ENCODE measurements around the gene CTNS.
A peak's percentile ranks its signal among the peaks of the same experiment; 100 is the strongest.

Gene CTNS

GRCh38 chr17:3645310-3645709 lies 8.8 kb downstream of the CTNS start:
- peaks cover 8% of the 10 kb centered on the region for H3K4me1 ChIP-seq (ENCODE audit: control insufficient read depth, insufficient read depth, low read length)
- H3K4me3 ChIP-seq (ENCODE audit: low read depth, low read length): no peak overlapping the region
- H3K27me3 ChIP-seq (ENCODE audit: control insufficient read depth, insufficient read depth, low read length): no peaks in the 10 kb centered on the region
- H3K27ac ChIP-seq (ENCODE audit: low read depth, low read length): no peak overlapping the region
- no peaks in the 10 kb centered on the region for H3K9me3 ChIP-seq (ENCODE audit: control insufficient read depth, insufficient read depth, low read depth, low read length)
- H3K36me3 ChIP-seq (ENCODE audit: control insufficient read depth, insufficient read depth, low read length): peaks cover 42% of the 10 kb centered on the region
- no peak overlapping the region for H3K9ac ChIP-seq (ENCODE audit: low read length)

GRCh38 chr17:3647251-3647650 lies 10.7 kb downstream of the CTNS start:
- H3K9ac ChIP-seq (ENCODE audit: low read length): no peak overlapping the region
- H3K27ac ChIP-seq (ENCODE audit: low read depth, low read length): no peak overlapping the region
- no peaks in the 10 kb centered on the region for H3K27me3 ChIP-seq (ENCODE audit: control insufficient read depth, insufficient read depth, low read length)
- no peaks in the 10 kb centered on the region for H3K9me3 ChIP-seq (ENCODE audit: control insufficient read depth, insufficient read depth, low read depth, low read length)
- H3K4me3 ChIP-seq (ENCODE audit: low read depth, low read length): no peak overlapping the region
- no peaks in the 10 kb centered on the region for H3K4me1 ChIP-seq (ENCODE audit: control insufficient read depth, insufficient read depth, low read length)
- peaks cover 38% of the 10 kb centered on the region for H3K36me3 ChIP-seq (ENCODE audit: control insufficient read depth, insufficient read depth, low read length)

GRCh38 chr17:3647769-3648555 lies 11.4 kb downstream of the CTNS start:
- H3K27ac ChIP-seq (ENCODE audit: low read depth, low read length): no peak overlapping the region
- H3K4me1 ChIP-seq (ENCODE audit: control insufficient read depth, insufficient read depth, low read length): no peaks in the 10 kb centered on the region
- no peaks in the 10 kb centered on the region for H3K9me3 ChIP-seq (ENCODE audit: control insufficient read depth, insufficient read depth, low read depth, low read length)
- no peaks in the 10 kb centered on the region for H3K27me3 ChIP-seq (ENCODE audit: control insufficient read depth, insufficient read depth, low read length)
- H3K9ac ChIP-seq (ENCODE audit: low read length): no peak overlapping the region
- no peak overlapping the region for H3K4me3 ChIP-seq (ENCODE audit: low read depth, low read length)
- peaks cover 38% of the 10 kb centered on the region for H3K36me3 ChIP-seq (ENCODE audit: control insufficient read depth, insufficient read depth, low read length)

- peaks cover 7% of the 10 kb centered on the region for H3K4me1 ChIP-seq (ENCODE audit: control insufficient read depth, insufficient read depth, low read length)
- H3K27ac ChIP-seq (ENCODE audit: low read depth, low read length): no peak overlapping the region
- no peak overlapping the region for H3K4me3 ChIP-seq (ENCODE audit: low read depth, low read length)
- H3K9me3 ChIP-seq (ENCODE audit: control insufficient read depth, insufficient read depth, low read depth, low read length): no peaks in the 10 kb centered on the region
- H3K9ac ChIP-seq (ENCODE audit: low read length): no peak overlapping the region
- H3K27me3 ChIP-seq (ENCODE audit: control insufficient read depth, insufficient read depth, low read length): no peaks in the 10 kb centered on the region
- H3K36me3 ChIP-seq (ENCODE audit: control insufficient read depth, insufficient read depth, low read length): peaks cover 27% of the 10 kb centered on the region
These were observed 19.2 kb downstream of the CTNS start for GRCh38 chr17:3655766-3656165.

DNA sequence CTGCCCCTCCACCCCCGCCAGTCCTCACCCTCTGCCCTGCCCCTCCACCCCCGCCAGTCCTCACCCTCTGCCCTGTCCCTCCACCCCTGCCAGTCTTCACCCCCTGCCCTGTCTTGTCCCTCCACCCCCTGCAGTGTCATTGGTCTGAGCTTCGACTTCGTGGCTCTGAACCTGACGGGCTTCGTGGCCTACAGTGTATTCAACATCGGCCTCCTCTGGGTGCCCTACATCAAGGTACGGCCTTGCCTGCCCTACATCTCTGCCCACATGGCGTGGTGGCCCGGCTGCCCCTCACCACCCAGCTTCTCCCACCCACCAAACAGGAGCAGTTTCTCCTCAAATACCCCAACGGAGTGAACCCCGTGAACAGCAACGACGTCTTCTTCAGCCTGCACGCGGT lies 19.8 kb downstream of the CTNS start:
- peaks cover 7% of the 10 kb centered on the region for H3K4me1 ChIP-seq (ENCODE audit: control insufficient read depth, insufficient read depth, low read length)
- no peak overlapping the region for H3K4me3 ChIP-seq (ENCODE audit: low read depth, low read length)
- H3K36me3 ChIP-seq (ENCODE audit: control insufficient read depth, insufficient read depth, low read length): peaks cover 32% of the 10 kb centered on the region
- H3K9me3 ChIP-seq (ENCODE audit: control insufficient read depth, insufficient read depth, low read depth, low read length): no peaks in the 10 kb centered on the region
- H3K27me3 ChIP-seq (ENCODE audit: control insufficient read depth, insufficient read depth, low read length): no peaks in the 10 kb centered on the region
- no peak overlapping the region for H3K27ac ChIP-seq (ENCODE audit: low read depth, low read length)
- H3K9ac ChIP-seq (ENCODE audit: low read length): peak overlapping the region; percentile 18

GRCh38 chr17:3656755-3657587 lies 20.4 kb downstream of the CTNS start:
- Histone ChIP-seq H3K4me1 (ENCODE audit: control insufficient read depth, insufficient read depth, low read length) (peaks cover 7% of the 10 kb centered on the region), H3K9ac (ENCODE audit: low read length) (peak overlapping the region; percentile 18), H3K4me3 (ENCODE audit: low read depth, low read length) (no peak overlapping the region), H3K36me3 (ENCODE audit: control insufficient read depth, insufficient read depth, low read length) (peaks cover 35% of the 10 kb centered on the region), H3K27ac (ENCODE audit: low read depth, low read length) (no peak overlapping the region), H3K27me3 (ENCODE audit: control insufficient read depth, insufficient read depth, low read length) (no peaks in the 10 kb centered on the region), H3K9me3 (ENCODE audit: control insufficient read depth, insufficient read depth, low read depth, low read length) (no peaks in the 10 kb centered on the region)

DNA sequence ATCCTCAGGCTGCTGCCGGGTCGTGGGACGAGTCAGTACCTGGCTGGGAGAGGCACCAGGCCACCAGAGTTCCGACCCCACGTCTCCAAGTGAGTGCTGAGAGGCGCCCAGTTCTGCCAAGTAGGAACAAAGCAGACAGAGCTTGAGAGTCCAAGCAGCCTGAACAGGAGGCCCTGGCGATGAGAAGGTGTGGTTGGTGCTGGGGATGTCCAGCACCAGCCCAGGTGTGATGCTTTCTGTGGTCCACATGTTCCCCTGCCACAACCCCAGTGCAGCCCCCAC lies 21.0 kb downstream of the CTNS start:
- Histone ChIP-seq H3K27me3 (ENCODE audit: control insufficient read depth, insufficient read depth, low read length) (no peaks in the 10 kb centered on the region), H3K27ac (ENCODE audit: low read depth, low read length) (no peak overlapping the region), H3K4me1 (ENCODE audit: control insufficient read depth, insufficient read depth, low read length) (peaks cover 7% of the 10 kb centered on the region), H3K9ac (ENCODE audit: low read length) (no peak overlapping the region), H3K4me3 (ENCODE audit: low read depth, low read length) (no peak overlapping the region), H3K9me3 (ENCODE audit: control insufficient read depth, insufficient read depth, low read depth, low read length) (no peaks in the 10 kb centered on the region), H3K36me3 (ENCODE audit: control insufficient read depth, insufficient read depth, low read length) (peaks cover 37% of the 10 kb centered on the region)

GRCh38 chr17:3657874-3658783 lies 21.6 kb downstream of the CTNS start:
- H3K9ac ChIP-seq (ENCODE audit: low read length): no peak overlapping the region
- peaks cover 7% of the 10 kb centered on the region for H3K4me1 ChIP-seq (ENCODE audit: control insufficient read depth, insufficient read depth, low read length)
- H3K27me3 ChIP-seq (ENCODE audit: control insufficient read depth, insufficient read depth, low read length): no peaks in the 10 kb centered on the region
- H3K4me3 ChIP-seq (ENCODE audit: low read depth, low read length): no peak overlapping the region
- peaks cover 42% of the 10 kb centered on the region for H3K36me3 ChIP-seq (ENCODE audit: control insufficient read depth, insufficient read depth, low read length)
- H3K27ac ChIP-seq (ENCODE audit: low read depth, low read length): no peak overlapping the region
- H3K9me3 ChIP-seq (ENCODE audit: control insufficient read depth, insufficient read depth, low read depth, low read length): no peaks in the 10 kb centered on the region

DNA sequence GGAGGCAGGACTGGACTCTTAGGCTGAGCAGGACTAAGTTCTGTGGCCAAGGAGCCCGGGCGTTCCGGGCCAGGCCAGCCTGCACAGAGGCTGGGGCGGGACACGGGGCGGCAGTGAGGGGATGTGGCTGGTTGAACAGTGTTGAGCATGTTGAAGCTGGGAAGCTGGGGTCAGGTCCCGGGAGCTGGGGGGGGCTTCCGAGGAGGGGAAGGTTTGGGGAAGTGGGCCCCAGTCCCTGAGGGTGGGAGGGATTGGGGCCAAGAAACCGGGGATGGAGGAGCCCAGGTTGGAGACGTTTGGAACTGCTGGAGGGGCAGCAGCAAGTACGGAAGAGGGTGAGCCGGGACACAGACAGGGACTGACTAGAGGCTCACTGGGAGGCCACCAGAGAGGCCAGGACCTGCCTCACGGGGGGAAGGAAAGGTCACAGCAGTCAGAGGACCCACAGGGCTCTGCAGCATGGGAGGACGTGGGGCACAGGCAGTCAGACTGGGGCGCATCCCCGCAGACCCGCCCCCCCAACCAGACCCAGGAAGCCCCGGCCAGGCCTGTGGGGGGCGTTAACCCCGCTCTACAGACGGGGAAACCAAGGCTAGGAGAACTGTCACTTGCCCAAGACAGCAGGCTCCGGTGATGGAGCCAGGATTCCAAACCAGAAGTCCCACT lies 22.4 kb downstream of the CTNS start:
- no peak overlapping the region for H3K4me3 ChIP-seq (ENCODE audit: low read depth, low read length)
- peaks cover 7% of the 10 kb centered on the region for H3K4me1 ChIP-seq (ENCODE audit: control insufficient read depth, insufficient read depth, low read length)
- no peak overlapping the region; the same call in 1 of the 2 replicates for H3K27ac ChIP-seq (ENCODE audit: low read depth, low read length)
- no peak overlapping the region for H3K9ac ChIP-seq (ENCODE audit: low read length)
- H3K9me3 ChIP-seq (ENCODE audit: control insufficient read depth, insufficient read depth, low read depth, low read length): no peaks in the 10 kb centered on the region
- peaks cover 50% of the 10 kb centered on the region for H3K36me3 ChIP-seq (ENCODE audit: control insufficient read depth, insufficient read depth, low read length)
- H3K27me3 ChIP-seq (ENCODE audit: control insufficient read depth, insufficient read depth, low read length): no peaks in the 10 kb centered on the region

DNA sequence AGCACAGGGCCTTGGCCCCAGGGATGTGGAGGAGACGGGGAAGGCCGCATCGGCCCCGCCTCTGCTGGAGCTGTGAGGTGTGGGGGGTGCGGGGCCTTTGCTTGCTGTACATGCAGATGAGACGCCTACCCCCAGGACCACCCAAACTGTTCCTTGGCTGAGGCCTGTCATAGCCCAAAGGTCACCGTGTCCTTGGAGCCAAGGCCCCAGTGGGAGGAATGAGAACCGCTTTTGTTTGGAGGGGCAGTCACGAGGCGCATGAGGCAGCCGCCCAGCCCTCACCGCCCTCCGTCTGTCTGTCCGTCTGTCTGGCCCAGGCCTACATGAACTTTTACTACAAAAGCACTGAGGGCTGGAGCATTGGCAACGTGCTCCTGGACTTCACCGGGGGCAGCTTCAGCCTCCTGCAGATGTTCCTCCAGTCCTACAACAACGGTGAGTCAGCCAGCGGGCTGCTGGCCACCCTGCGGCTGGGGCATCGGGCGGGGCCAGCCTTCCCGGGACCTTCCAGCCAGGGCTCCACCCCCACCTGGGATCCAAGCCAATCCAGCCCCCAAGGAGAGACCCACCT lies 23.1 kb downstream of the CTNS start:
- peaks cover 7% of the 10 kb centered on the region for H3K4me1 ChIP-seq (ENCODE audit: control insufficient read depth, insufficient read depth, low read length)
- no peak overlapping the region; the same call in 1 of the 2 replicates for H3K27ac ChIP-seq (ENCODE audit: low read depth, low read length)
- H3K9ac ChIP-seq (ENCODE audit: low read length): peak overlapping the region; percentile 38
- no peak overlapping the region for H3K4me3 ChIP-seq (ENCODE audit: low read depth, low read length)
- no peaks in the 10 kb centered on the region for H3K9me3 ChIP-seq (ENCODE audit: control insufficient read depth, insufficient read depth, low read depth, low read length)
- peaks cover 56% of the 10 kb centered on the region for H3K36me3 ChIP-seq (ENCODE audit: control insufficient read depth, insufficient read depth, low read length)
- no peaks in the 10 kb centered on the region for H3K27me3 ChIP-seq (ENCODE audit: control insufficient read depth, insufficient read depth, low read length)
